ENCODE data around the gene RNF123.

GRCh38 chr3:49658711-49659110 lies 30.6 kb upstream of the RNF123 start:
- TF ChIP-seq, protein P1, sequence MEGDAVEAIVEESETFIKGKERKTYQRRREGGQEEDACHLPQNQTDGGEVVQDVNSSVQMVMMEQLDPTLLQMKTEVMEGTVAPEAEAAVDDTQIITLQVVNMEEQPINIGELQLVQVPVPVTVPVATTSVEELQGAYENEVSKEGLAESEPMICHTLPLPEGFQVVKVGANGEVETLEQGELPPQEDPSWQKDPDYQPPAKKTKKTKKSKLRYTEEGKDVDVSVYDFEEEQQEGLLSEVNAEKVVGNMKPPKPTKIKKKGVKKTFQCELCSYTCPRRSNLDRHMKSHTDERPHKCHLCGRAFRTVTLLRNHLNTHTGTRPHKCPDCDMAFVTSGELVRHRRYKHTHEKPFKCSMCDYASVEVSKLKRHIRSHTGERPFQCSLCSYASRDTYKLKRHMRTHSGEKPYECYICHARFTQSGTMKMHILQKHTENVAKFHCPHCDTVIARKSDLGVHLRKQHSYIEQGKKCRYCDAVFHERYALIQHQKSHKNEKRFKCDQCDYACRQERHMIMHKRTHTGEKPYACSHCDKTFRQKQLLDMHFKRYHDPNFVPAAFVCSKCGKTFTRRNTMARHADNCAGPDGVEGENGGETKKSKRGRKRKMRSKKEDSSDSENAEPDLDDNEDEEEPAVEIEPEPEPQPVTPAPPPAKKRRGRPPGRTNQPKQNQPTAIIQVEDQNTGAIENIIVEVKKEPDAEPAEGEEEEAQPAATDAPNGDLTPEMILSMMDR (conservative IDR thresholded peaks at IDR 0.05; ENCODE audit: low read length), result no peak
- TF ChIP-seq EZH2phosphoT487 (IDR thresholded peaks at IDR 0.05; ENCODE audit: borderline replicate concordance), result no peak
